GM19397 (cell line): ENCODE data around the gene TJAP1.

Source experiments
- ATAC-seq: cut with Tn5 transposase; IDR thresholded peaks from one replicate; pipeline ENCODE4 v1.9.1; 2021; ENCODE audit warnings: mild to moderate bottlenecking, moderate library complexity; ENCODE audit not compliant: unreplicated experiment

The TJAP1 gene

DNA sequence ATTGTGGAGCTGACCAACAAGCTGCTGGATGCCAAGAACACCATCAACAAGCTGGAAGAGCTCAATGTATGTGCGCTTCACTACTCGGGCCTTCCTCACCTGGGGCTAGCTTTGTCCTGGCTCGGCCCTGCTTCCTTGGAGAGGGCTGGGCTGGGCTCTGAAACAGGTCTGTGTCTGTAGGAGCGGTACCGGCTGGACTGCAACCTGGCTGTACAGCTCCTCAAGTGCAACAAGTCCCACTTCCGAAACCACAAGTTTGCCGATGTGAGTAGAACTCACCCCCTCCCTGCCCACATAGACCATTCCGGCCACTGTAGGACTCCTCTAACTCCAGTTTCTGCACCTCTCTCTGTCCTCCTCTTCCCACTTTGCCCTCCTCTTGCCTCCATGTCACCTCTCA is 26.1 kb downstream of the TJAP1 start:
- ATAC-seq = no peak

DNA sequence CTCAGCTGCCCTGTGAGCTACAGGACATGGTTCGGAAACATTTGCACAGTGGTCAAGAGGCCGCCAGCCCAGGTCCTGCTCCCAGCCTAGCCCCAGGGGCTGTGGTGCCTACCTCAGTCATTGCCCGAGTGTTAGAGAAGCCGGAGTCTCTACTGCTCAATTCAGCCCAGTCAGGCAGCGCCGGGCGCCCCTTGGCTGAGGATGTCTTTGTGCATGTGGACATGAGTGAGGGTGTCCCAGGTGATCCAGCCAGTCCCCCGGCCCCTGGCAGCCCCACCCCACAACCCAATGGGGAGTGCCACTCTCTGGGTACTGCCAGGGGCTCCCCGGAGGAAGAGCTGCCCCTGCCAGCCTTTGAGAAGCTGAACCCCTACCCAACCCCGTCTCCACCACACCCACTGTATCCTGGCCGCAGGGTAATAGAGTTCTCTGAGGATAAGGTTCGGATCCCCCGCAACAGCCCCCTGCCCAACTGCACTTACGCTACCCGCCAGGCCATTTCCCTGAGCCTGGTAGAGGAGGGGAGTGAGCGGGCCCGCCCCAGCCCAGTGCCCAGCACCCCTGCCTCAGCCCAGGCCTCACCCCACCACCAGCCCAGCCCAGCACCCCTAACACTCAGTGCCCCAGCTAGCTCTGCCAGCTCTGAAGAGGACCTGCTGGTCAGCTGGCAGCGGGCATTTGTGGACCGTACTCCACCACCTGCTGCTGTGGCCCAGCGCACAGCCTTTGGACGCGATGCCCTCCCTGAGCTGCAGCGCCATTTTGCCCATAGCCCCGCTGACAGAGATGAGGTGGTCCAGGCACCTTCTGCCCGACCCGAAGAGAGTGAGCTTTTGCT is 27.6 kb downstream of the TJAP1 start:
- ATAC-seq = no peak

DNA sequence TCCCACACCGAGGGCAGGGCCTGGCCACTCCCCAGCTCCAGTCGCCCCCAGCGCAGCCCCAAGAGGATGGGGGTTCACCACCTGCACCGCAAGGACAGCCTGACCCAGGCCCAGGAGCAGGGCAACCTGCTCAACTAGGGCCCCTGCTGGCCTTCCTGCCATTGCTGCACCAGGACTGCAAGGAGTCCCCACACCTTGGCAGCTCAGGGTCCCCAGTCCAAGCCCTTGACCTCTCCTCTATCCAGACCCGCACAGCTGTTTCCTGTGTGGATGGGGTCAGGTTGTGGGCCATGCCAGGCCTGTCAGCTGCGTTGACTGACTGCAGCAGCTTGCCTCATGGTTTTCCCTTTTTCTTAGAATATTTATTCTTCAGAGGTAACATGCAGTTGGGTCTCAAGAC is 28.3 kb downstream of the TJAP1 start:
- ATAC-seq = no peak

GRCh38 chr6:43506171-43506570 is 28.8 kb downstream of the TJAP1 start:
- no peak for ATAC-seq

DNA sequence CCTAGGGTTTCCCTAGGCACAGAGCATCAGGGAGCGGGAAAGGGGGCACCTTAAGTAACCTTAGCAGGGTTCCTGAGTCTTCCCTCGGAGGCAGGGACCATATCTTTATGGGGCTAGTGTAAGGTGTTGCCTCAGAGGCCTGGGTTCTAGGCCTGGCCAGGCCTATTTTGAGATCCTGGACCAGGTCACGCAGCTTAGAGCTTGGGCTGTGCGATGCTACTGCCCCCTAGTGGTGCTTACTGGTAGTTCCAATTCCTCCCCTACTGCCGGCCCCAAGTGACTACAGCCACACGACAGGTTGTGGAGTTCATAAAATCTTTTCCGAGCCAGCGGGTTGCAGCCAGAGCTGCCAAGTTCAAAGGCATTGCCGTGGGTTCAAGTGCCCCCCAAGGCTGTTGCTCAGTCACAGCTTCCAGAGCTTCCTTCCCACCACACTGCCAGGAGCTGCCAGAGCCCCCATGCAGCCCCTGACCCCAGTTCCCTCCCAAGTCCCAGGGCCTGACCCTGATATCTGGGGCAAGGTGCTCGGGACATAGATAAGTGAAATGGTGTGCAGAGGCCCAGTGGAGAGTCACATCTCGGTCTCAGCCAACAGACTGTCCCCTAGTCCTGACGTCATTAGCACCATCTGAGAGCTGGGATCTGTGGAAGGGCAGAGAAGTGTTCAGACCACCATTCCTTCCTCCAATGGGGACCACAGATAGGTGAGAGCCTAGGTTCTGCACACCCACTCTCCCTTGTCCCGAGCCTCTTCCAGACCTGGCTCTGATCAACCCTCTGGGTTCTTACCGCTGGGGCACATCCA is 29.5 kb downstream of the TJAP1 start:
- no peak for ATAC-seq

DNA sequence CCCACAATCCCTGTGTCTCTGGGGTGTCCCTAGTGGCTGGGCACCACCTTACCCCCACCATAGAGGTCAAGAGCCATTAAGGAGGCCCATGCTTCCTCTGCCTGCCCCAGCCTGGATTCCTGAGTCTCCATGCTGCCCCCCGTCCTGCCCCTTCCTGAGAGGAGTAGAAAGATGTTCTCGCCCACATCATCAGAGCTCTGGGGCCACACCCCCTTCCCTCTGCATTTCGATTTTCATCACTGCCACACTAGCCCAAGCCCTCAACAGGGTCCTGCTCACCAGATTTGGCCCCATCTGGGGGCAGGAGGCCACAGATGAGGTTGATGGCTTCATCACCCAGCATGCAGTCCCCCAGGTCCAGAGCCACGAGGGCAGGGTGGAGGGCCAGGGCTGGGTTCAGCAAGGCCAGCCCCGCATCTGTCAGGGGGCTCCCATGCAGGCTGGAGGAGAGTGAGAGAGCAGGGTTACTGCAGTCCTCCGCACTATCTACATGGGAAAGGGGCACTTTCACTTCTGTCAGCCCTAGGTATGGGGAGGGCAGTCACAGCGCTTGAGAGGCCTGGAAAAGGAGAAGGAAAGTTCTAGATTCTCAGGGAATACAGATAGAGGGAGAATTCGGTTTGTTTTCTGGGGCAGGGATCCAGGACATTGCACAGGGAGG is 31.2 kb downstream of the TJAP1 start:
- ATAC-seq = no peak

- ATAC-seq = no peak
Observed at GRCh38 chr6:43509142-43509983, 32.0 kb downstream of the TJAP1 start.

DNA sequence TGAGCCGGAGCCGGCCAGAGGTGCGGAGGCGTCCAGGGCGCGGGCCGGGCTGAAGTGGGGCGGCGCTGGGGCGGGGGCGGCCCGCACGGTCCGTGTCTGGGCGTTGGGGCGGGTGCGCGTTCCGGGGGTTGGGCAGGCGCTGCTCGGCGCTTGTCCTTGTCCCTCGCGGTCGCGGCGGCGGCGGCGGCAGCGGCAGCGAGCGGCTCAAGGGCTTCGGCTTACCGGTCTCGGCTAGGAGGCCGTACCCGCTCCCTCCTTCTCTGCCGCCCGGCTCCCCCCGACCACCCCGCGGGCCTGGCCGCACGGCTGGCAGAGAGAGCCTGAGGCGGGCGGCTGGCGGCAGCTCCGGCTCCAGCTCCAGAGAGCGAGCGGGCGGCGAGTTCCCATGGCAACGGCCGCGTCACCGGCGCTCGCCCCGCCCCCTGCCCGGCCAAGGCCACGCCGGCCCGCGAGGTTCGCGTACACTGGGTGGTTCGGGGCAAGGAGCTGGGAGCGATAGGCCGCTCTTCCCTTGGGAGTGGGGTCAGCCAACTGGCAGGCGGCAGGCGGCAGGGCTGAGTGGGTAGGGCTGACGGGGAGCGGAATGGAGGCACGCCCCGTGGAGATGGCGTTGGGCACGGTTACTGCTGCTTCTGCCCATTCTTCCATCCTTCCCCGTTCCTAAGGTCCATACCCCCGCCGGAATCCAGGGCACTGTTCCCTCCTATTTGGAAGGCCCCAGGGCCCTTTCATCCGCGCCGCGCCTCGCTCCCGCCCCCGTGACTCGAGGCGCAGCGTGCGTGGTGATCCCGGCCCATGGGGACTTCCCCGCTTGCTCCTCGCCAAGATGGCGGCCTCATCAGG is 32.8 kb downstream of the TJAP1 start, which contains the start of gene LRRC73:
Gene LRRC73 (minus strand): TSS at position 363 of the 843 bp plus-strand sequence. CDS start 561 bp downstream, outside the sequence.
- peak; percentile 62 for ATAC-seq

DNA sequence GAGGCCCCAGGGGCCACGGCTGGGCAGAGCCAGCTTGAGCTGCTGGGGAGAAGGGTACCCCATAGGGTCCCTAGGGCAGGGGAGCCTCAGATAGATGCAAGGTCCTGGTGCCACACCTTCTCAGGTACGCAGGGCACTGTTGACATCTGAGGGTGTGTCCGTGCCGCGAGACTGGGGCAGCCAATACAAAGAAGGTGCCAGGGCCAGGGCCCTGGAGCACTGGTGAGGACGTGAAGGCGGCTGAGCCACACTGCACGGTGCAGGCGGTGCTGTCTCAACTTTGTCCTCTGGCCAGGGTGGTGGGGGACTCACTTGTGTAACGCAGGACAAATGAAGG is 33.4 kb downstream of the TJAP1 start:
- no peak for ATAC-seq

- ATAC-seq = no peak
Observed at GRCh38 chr6:43511824-43512415, 34.5 kb downstream of the TJAP1 start.

GRCh38 chr6:43515808-43516207 is 38.4 kb downstream of the TJAP1 start:
- ATAC-seq = no peak

DNA sequence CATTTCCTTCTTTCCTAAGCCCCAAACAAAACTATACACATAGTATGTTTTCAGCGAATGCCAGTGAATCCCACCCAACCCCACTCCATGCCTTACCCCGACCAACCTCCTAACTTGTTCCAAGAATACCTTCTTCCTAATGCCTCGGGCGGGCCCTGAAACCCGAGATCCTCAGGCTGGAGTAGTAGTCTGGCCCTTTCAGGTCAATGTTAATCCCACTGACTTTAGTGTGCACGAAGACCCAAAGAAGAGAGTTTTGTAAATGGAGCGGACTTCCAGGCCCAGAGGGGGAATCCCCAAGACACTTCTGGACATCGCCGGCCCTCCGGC is 39.0 kb downstream of the TJAP1 start:
- ATAC-seq = no peak

DNA sequence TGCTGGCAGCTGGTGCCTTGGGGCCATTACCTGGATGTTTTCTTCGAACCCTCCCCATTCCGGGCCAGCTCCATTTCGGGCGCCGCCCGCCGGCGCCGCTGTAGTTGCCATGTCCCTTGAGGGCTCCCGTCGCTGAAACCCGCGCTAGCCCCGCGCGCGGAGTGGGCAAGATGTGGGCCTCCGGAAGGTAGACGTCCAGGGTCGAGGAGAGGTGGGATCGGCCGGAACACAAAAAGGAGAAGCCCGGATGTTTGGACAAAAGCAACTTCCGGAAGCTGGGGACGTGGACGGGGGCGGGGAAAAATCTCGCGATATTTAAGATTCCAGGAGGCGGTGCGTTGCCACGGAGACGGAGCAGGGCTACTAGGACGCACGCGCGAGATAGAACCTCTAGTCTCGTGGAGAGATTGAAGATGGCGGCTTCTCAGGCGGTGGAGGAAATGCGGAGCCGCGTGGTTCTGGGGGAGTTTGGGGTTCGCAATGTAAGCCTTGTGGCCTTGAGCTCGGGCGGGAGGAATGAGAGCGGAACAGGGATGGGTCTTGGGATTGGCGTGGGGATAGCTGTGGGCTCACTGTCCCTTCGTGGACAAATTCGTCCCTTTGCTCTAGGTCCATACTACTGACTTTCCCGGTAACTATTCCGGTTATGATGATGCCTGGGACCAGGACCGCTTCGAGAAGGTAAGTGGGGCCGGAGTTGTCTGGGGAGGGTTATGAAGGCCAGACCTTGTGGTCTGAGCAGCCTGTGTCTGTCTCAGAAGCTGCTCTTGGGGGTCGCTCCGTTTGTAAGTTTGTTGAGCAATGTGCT is 39.5 kb downstream of the TJAP1 start, which contains the start of the genes POLR1C and YIPF3:
Gene POLR1C (plus strand): TSS at position 393 of the 808 bp plus-strand sequence. CDS start 21 bp downstream, at position 414.
Gene YIPF3 (minus strand): TSS at position 230 of the 808 bp plus-strand sequence. CDS start 119 bp downstream, at position 111.
- peak; percentile 77 for ATAC-seq

- no peak for ATAC-seq
Observed at GRCh38 chr6:43517505-43518357, 40.4 kb downstream of the TJAP1 start.

- ATAC-seq = no peak
Observed at GRCh38 chr6:43520097-43520496, 42.7 kb downstream of the TJAP1 start.

DNA sequence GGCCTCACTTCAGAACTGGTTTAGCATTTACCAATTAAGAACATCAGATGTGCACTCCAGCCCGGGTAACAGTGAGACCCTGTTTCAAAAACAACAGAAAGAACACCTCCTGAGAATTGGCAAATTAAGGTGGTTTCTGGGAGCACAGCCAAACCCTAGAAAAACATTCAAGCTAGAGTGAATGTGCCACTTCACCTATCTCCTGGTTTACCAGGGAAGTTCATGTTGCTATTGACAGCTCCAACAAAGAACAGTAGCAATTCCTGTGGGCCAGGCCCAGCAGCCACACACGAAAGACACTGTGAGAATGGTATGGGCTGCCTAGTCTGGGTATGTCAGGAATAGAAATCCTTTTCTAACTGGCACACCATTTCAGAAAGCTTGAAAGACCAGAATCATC is 44.5 kb downstream of the TJAP1 start:
- no peak for ATAC-seq

DNA sequence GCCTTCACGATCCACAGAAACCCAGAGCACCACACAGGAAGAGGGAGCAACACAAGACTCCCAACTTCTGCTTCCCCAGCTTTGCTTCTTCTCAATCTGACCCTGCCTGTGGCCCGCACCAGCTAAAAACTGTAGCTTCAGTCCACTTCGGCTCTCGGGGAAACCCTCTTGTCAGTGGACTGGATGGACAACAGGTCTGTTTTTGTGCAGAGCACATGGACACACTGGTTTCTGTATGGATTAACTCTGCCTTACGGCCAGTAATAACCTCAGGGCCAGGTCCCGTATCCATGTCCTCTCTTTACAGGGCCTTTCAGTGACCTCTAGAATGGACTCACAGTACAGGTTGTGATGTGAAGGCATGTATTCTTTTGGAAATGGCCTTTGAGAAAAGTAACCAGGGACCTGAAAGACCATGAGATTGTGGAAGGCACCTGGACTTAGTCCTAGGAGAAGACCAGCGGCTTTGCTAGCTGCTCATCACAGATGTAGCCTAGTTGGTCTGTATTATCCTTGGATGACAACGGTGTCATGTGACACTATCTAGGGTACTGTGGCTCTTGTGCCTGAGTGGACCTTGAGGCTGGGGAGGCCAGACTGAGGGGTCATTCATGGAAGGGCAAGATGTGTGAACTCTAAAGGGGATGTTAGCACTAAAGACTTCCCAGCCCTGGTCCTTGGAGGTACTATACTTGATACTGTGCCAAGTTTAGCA is 45.3 kb downstream of the TJAP1 start:
- ATAC-seq = no peak
